HCT116 (cell line): ENCODE measurements around the gene GLOD4. TPM values are rescaled to one million over a fixed set of nuclear protein-coding genes. Genes with fewer than 3 reads are reported as not detected.

Experiments used
- ATAC-seq: fragments of 200-7000 bp; cut with Tn5 transposase; 2 replicates; pipeline ENCODE4 v1.9.1; 2020; ENCODE audit warnings: mild to moderate bottlenecking, moderate library complexity
- BruUV-seq: library from RNA; stranded (reverse); fragments of 400-500 nt; replicated peaks from 2 replicates; lab custom pipeline; 2021; lab: Mats Ljungman, UMichigan
- CTCF ChIA-PET: fragments of 300-600 bp; sonication (Branson Sonifier 250); formaldehyde crosslinking; loops from one replicate; lab custom pipeline; 2021; ENCODE audit warnings: antibody characterized with exemption; lab: Charles Lee
- POLR2A ChIA-PET: fragments of 300-600, 350-600 bp; sonication (Branson Sonifier 250); formaldehyde crosslinking; loops from one replicate; lab custom pipeline; 2021; ENCODE audit warnings: antibody characterized with exemption; lab: Charles Lee
- RAD21 ChIA-PET, 2 experiments: fragments of 300-600 bp; sonication (Branson Sonifier 250); formaldehyde crosslinking; loops; one replicate each; lab custom pipeline; 2023; ENCODE audit warnings: low total read pairs in 2 of 2; ENCODE audit not compliant: uncharacterized antibody in 2 of 2, unreplicated experiment in 2 of 2, low non-redundant PET in 1 of 2; lab: Charles Lee
- DNase-seq: peaks from one replicate; pipeline ENCODE4 v3.0.0-alpha.2; 2010; ENCODE audit warnings: low read depth, low spot score
- H2AFZ ChIP-seq: fragments of 200-600 bp; shearing (Covaris generic), sonication (generic); 2 replicates; pipeline ENCODE4 v1.6.1; 2017; ENCODE audit warnings: low read depth, mixed run types, mixed read lengths, antibody characterized with exemption, low read length; ENCODE audit not compliant: poor library complexity, severe bottlenecking
- H3K27ac ChIP-seq: 2 replicates; pipeline ENCODE4 v1.5.1; 2012; ENCODE audit warnings: low read depth, low read length
- H3K27me3 ChIP-seq: fragments of 200-600 bp; sonication (generic); 2 replicates; pipeline ENCODE4 v1.6.1; 2016; ENCODE audit warnings: mixed run types, low read length, mixed read lengths; ENCODE audit not compliant: insufficient read depth
- H3K36me3 ChIP-seq, 2 experiments: fragments of 200-500 bp in 1 of 2; fragments of 200-600 bp in 1 of 2; sonication (Bioruptor generic) in 1 of 2; sonication (generic) in 1 of 2; 2 replicates each; pipeline versions ENCODE4 v1.5.1 to v1.6.1; 2014 to 2016; ENCODE audit warnings: low read length in 2 of 2, inconsistent platforms in 1 of 2, mixed read lengths in 1 of 2, mixed run types in 1 of 2; ENCODE audit not compliant: insufficient read depth in 2 of 2, control insufficient read depth in 1 of 2
- H3K4me1 ChIP-seq, 2 experiments: fragments of 200-600 bp in 1 of 2; sonication (generic) in 1 of 2; 2 replicates each; pipeline versions ENCODE4 v1.5.1 to v1.6.1; 2012 to 2017; ENCODE audit warnings: low read length in 2 of 2, inconsistent platforms in 1 of 2, mild to moderate bottlenecking in 1 of 2, mixed read lengths in 1 of 2, mixed run types in 1 of 2, moderate library complexity in 1 of 2; ENCODE audit not compliant: insufficient read depth in 2 of 2, control insufficient read depth in 1 of 2
- H3K4me2 ChIP-seq: fragments of 200-600 bp; sonication (generic); 2 replicates; pipeline ENCODE4 v1.6.1; 2017; ENCODE audit warnings: mixed run types, low read length, mixed read lengths
- H3K4me3 ChIP-seq, 2 experiments: fragments of 200-600 bp in 1 of 2; sonication (generic) in 1 of 2; replicated peaks in 1 of 2; 2 replicates each; pipeline ENCODE4 v1.5.1; 2011 to 2016; ENCODE audit warnings: low read length in 2 of 2, control low read depth in 1 of 2, low read depth in 1 of 2, mild to moderate bottlenecking in 1 of 2, mixed read lengths in 1 of 2, mixed run types in 1 of 2
- H3K79me2 ChIP-seq: fragments of 200-600 bp; sonication (generic); 2 replicates; pipeline ENCODE4 v1.6.1; 2017; ENCODE audit warnings: mild to moderate bottlenecking, mixed run types, low read length, moderate library complexity, mixed read lengths; ENCODE audit not compliant: insufficient read depth
- H3K9ac ChIP-seq: fragments of 200-600 bp; sonication (generic); 2 replicates; pipeline ENCODE4 v1.6.1; 2016; ENCODE audit warnings: low read length, mixed read lengths
- H3K9me2 ChIP-seq: fragments of 200-600 bp; sonication (generic), shearing (Covaris generic); 2 replicates; pipeline ENCODE4 v1.6.1; 2017; ENCODE audit warnings: mixed run types, mild to moderate bottlenecking, moderate library complexity; ENCODE audit not compliant: insufficient read depth
- H3K9me3 ChIP-seq, 2 experiments: fragments of 200-500 bp in 1 of 2; fragments of 200-600 bp in 1 of 2; sonication (Bioruptor generic) in 1 of 2; sonication (generic) in 1 of 2; 2 replicates each; pipeline ENCODE4 v1.6.1; 2014 to 2017; ENCODE audit warnings: low read length in 2 of 2, mixed read lengths in 2 of 2, inconsistent platforms in 1 of 2, low read depth in 1 of 2, mild to moderate bottlenecking in 1 of 2, mixed run types in 1 of 2, moderate library complexity in 1 of 2; ENCODE audit not compliant: control insufficient read depth in 1 of 2, insufficient read depth in 1 of 2
- H4K20me1 ChIP-seq: fragments of 200-600 bp; sonication (generic), shearing (Covaris generic); 2 replicates; pipeline ENCODE4 v1.6.1; 2017; ENCODE audit warnings: mixed run types, mild to moderate bottlenecking, moderate library complexity; ENCODE audit not compliant: insufficient read depth
- CBX3 ChIP-seq: IDR thresholded peaks from 2 replicates; pipeline ENCODE4 v1.6.1; 2012; ENCODE audit warnings: low read depth
- CEBPB ChIP-seq: IDR thresholded peaks from 2 replicates; pipeline ENCODE4 v1.6.1; 2012; ENCODE audit warnings: low read depth
- EGR1 ChIP-seq: IDR thresholded peaks from 2 replicates; pipeline ENCODE4 v1.6.1; 2012; ENCODE audit warnings: low read depth
- ELF1 ChIP-seq: IDR thresholded peaks from 2 replicates; pipeline ENCODE4 v1.6.1; 2012; ENCODE audit warnings: low read depth, borderline replicate concordance
- EZH2phosphoT487 ChIP-seq: fragments of 200-600 bp; IDR thresholded peaks from 2 replicates; pipeline ENCODE4 v1.6.1; 2018; ENCODE audit warnings: antibody characterized with exemption, borderline replicate concordance
- FOSL1 ChIP-seq: IDR thresholded peaks from 2 replicates; pipeline ENCODE4 v1.6.1; 2012; ENCODE audit warnings: low read depth
- POLR2A ChIP-seq: IDR thresholded peaks from 2 replicates; pipeline ENCODE4 v1.7.0; 2011; ENCODE audit warnings: borderline replicate concordance; ENCODE audit not compliant: insufficient read depth, insufficient read length; ENCODE audit errors: extremely low read depth
- POLR2AphosphoS5 ChIP-seq: IDR thresholded peaks from 2 replicates; pipeline ENCODE4 v1.6.1; 2011; ENCODE audit warnings: mild to moderate bottlenecking, low read depth, low read length, moderate library complexity
- RAD21 ChIP-seq: IDR thresholded peaks from 2 replicates; pipeline ENCODE4 v1.6.1; 2012; ENCODE audit warnings: low read depth, mild to moderate bottlenecking
- SIN3A ChIP-seq: IDR thresholded peaks from 2 replicates; pipeline ENCODE4 v1.6.1; 2012; ENCODE audit warnings: low read depth
- SP1 ChIP-seq: IDR thresholded peaks from 2 replicates; pipeline ENCODE4 v1.6.1; 2012; ENCODE audit warnings: low read depth
- TCF7L2 ChIP-seq: IDR thresholded peaks from 2 replicates; pipeline ENCODE4 v1.7.0; 2011; ENCODE audit warnings: borderline replicate concordance, inconsistent platforms; ENCODE audit not compliant: insufficient read depth, insufficient read length; ENCODE audit errors: extremely low read depth
- YY1 ChIP-seq: IDR thresholded peaks from 2 replicates; pipeline ENCODE4 v1.6.1; 2011; ENCODE audit warnings: low read length, low read depth, moderate library complexity, mild to moderate bottlenecking; ENCODE audit not compliant: insufficient replicate concordance; ENCODE audit errors: extremely low read depth
- ZFX ChIP-seq: fragments of 450-650 bp; IDR thresholded peaks from 2 replicates; pipeline ENCODE4 v1.6.1; 2017
- ZNF274 ChIP-seq: fragments of 200-500 bp; sonication (Bioruptor generic); IDR thresholded peaks from 2 replicates; pipeline ENCODE4 v1.6.1; 2014; ENCODE audit warnings: mild to moderate bottlenecking, low read depth, low read length, inconsistent platforms
- intact Hi-C: fragments of 100-400 bp; cut with micrococcal nuclease; formaldehyde crosslinking; loops from 2 replicates; pipeline ENCODE4 v1.10.0; 2022
- total RNA-seq: library from RNA; stranded (reverse); gene quantifications from one replicate; pipeline ENCODE4 v1.2.1, GENCODE V29; 2021; ENCODE audit not compliant: unreplicated experiment
- TF ChIP-seq, protein P1 (sequence below), 3 experiments: fragments of 200-600 bp in 1 of 3; sonication (generic) in 1 of 3; IDR thresholded peaks in 2 of 3; conservative IDR thresholded peaks in 1 of 3; 2 replicates each; pipeline ENCODE4 v1.5.1; 2012 to 2017; ENCODE audit warnings: low read depth in 2 of 3, low read length in 2 of 3, antibody characterized with exemption in 1 of 3, borderline replicate concordance in 1 of 3, control low read depth in 1 of 3, mild to moderate bottlenecking in 1 of 3, mixed read lengths in 1 of 3, mixed run types in 1 of 3, moderate library complexity in 1 of 3; ENCODE audit not compliant: insufficient read depth in 1 of 3
- TF ChIP-seq, protein P2 (sequence below): IDR thresholded peaks from 2 replicates; pipeline ENCODE4 v1.6.1; 2012
- TF ChIP-seq, protein P3 (sequence below): IDR thresholded peaks from 2 replicates; pipeline ENCODE4 v1.6.1; 2012

The GLOD4 gene
- total RNA-seq, 1 experiment from 2014 or later, result 80.7 TPM

DNA sequence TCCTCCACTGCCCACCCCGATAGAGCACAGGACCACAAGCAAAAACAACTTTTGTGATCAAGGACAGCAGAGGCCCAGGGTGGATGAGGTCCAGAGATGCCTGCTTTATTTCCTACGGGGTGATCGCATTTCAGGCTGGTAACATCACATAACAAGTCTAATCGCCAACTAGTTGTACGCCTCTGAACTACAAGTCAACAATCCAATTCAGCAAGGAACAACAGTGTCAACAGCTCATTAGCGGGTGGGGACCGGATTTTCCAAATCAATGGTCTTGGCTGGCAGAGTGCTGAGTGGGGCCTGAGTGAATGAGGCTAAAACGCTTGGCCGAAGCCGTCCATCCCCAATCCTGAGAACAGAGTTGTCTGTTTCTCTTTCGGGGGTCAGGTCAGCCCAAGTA, 17.2 kb upstream of the GLOD4 start:
- no peak for ATAC-seq
- H3K27ac ChIP-seq, result no peak overlapping the region
- RAD21 ChIA-PET, result interaction anchor here in 1 of 2 experiments (0.6 kb wide), 1 partner anchor 174 kb away, joined by 3 read pairs; no protein-coding TSS in a partner anchor
- H3K9me3 ChIP-seq, result no peaks in the 10 kb centered on the region
- H3K9ac ChIP-seq, result no peak overlapping the region
- no peak overlapping the region for H3K4me2 ChIP-seq
- no peaks in the 10 kb centered on the region for H4K20me1 ChIP-seq
- no peak overlapping the region for H2AFZ ChIP-seq
- TF ChIP-seq, protein P1, sequence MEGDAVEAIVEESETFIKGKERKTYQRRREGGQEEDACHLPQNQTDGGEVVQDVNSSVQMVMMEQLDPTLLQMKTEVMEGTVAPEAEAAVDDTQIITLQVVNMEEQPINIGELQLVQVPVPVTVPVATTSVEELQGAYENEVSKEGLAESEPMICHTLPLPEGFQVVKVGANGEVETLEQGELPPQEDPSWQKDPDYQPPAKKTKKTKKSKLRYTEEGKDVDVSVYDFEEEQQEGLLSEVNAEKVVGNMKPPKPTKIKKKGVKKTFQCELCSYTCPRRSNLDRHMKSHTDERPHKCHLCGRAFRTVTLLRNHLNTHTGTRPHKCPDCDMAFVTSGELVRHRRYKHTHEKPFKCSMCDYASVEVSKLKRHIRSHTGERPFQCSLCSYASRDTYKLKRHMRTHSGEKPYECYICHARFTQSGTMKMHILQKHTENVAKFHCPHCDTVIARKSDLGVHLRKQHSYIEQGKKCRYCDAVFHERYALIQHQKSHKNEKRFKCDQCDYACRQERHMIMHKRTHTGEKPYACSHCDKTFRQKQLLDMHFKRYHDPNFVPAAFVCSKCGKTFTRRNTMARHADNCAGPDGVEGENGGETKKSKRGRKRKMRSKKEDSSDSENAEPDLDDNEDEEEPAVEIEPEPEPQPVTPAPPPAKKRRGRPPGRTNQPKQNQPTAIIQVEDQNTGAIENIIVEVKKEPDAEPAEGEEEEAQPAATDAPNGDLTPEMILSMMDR (IDR thresholded peaks at IDR 0.05 in 2 of 3, conservative IDR thresholded peaks at IDR 0.05 in 1 of 3; ENCODE audit: borderline replicate concordance in 1 of 3, insufficient read depth in 1 of 3, low read depth in 2 of 3, low read length in 2 of 3), result no peak
- TF ChIP-seq YY1, result no peak
- no peak for TF ChIP-seq SP1
- TF ChIP-seq, protein P2, sequence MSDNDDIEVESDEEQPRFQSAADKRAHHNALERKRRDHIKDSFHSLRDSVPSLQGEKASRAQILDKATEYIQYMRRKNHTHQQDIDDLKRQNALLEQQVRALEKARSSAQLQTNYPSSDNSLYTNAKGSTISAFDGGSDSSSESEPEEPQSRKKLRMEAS, result no peak
- TF ChIP-seq ELF1, result no peak
- no peak for TF ChIP-seq POLR2AphosphoS5
- no peak for TF ChIP-seq EZH2phosphoT487
- no peak for TF ChIP-seq ZFX
- no peak for TF ChIP-seq SIN3A
- no peak for TF ChIP-seq CEBPB
- TF ChIP-seq CBX3, result no peak
- TF ChIP-seq EGR1, result no peak
- no peak for TF ChIP-seq TCF7L2
- no peak for TF ChIP-seq RAD21
- TF ChIP-seq FOSL1, result no peak
- TF ChIP-seq, protein P3, sequence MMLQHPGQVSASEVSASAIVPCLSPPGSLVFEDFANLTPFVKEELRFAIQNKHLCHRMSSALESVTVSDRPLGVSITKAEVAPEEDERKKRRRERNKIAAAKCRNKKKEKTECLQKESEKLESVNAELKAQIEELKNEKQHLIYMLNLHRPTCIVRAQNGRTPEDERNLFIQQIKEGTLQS, result no peak
- TF ChIP-seq ZNF274, result no peak
- TF ChIP-seq POLR2A, result no peak
- TF ChIP-seq, all 23 proteins: peak for 0
- intact Hi-C loops, result no loop called here
- no peak overlapping the region for H3K4me3 ChIP-seq
- ChIA-PET POLR2A (no interaction called here), CTCF (interaction anchor here (1.6 kb wide), 1 partner anchor 182 kb away, joined by 6 read pairs; no protein-coding TSS in a partner anchor)
- DNase-seq, result no peak
- no TSS peak for BruUV-seq
- H3K79me2 ChIP-seq, result no peaks in the 10 kb centered on the region
- no peaks in the 10 kb centered on the region for H3K9me2 ChIP-seq
- peaks cover 3 to 8% of the 10 kb centered on the region in 2 experiments; a peak in 2 of 4 replicates for H3K36me3 ChIP-seq
- H3K27me3 ChIP-seq, result no peaks in the 10 kb centered on the region
- H3K4me1 ChIP-seq, result peaks cover 0 to 11% of the 10 kb centered on the region in 2 experiments; a peak in 2 of 4 replicates
